Measurements from ENCODE around the gene MRM2. TPM values are rescaled to one million over a fixed set of nuclear protein-coding genes. Genes with fewer than 3 reads are reported as not detected.

MRM2 gene
- total RNA-seq, 1 experiment from 2014 or later, result 49.9 TPM

DNA sequence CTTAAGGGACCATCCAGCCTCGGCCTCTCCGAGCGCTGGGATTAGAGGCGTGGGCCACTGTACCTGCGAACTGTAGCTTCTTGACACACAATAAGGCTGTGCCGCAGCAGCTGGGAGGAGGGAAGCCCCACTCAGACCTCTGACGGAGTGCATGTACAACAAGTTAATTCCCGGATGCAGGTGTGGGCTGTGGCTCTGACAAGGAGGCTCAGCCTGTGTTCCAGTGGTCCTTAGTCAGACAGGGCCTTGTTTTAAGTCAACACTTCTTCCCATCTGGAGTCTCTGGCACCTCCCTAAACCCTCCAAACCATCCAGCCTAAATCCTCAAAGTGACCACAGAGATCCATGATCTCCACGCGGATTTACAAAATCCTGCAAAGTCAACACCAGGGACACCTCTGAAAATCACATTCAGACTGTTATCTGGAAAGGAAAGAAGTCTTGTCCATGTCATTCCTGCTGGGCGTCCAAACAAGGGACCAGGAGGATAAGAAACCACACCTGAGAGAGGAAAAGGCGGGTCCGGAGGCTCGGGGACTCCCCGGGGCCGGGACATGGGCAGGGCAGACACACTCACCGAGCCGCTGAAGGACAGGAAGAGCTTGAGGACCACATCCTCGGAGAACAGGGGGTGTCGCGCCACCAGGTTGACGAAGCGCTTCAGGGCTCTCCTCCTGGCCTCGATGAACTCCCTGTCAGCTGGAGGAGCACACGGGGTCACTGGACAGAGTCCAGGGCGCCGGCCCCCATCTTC lies 29.4 kb upstream of the MRM2 start:
- POLR2A ChIA-PET, result no interaction called here
- ATAC-seq (no peak), DNase-seq (ENCODE audit: low read depth, low spot score) (no peak)
- Histone ChIP-seq H3K36me3 (ENCODE audit: control insufficient read depth, insufficient read depth, low read length) (no peaks in the 10 kb centered on the region), H3K4me1 (ENCODE audit: control insufficient read depth, insufficient read depth, low read length) (peaks cover 12% of the 10 kb centered on the region), H3K27me3 (ENCODE audit: control insufficient read depth, insufficient read depth, low read length) (no peaks in the 10 kb centered on the region), H3K9me3 (ENCODE audit: control insufficient read depth, insufficient read depth, low read depth, low read length) (no peaks in the 10 kb centered on the region), H3K27ac (ENCODE audit: low read length) (no peak overlapping the region), H3K4me3 (ENCODE audit: low read depth in 2 of 2, low read length in 2 of 2) (no peak overlapping the region)
- no TSS peak for BruUV-seq (replicated peaks)
- in situ Hi-C loops (cut with HindIII; ENCODE audit: low pct_unique_long_range_greater_than_20kb, low sequenced_read_pairs), result no loop called here
- TF ChIP-seq TCF7L2 (IDR thresholded peaks at IDR 0.05; ENCODE audit: low read depth, low read length) (no peak), POLR2AphosphoS5 (IDR thresholded peaks at IDR 0.05; ENCODE audit: low read depth, low read length) (no peak), SIN3A (IDR thresholded peaks at IDR 0.05; ENCODE audit: borderline replicate concordance, insufficient read depth, low read depth, low read length) (no peak)
- TF ChIP-seq, protein P1, sequence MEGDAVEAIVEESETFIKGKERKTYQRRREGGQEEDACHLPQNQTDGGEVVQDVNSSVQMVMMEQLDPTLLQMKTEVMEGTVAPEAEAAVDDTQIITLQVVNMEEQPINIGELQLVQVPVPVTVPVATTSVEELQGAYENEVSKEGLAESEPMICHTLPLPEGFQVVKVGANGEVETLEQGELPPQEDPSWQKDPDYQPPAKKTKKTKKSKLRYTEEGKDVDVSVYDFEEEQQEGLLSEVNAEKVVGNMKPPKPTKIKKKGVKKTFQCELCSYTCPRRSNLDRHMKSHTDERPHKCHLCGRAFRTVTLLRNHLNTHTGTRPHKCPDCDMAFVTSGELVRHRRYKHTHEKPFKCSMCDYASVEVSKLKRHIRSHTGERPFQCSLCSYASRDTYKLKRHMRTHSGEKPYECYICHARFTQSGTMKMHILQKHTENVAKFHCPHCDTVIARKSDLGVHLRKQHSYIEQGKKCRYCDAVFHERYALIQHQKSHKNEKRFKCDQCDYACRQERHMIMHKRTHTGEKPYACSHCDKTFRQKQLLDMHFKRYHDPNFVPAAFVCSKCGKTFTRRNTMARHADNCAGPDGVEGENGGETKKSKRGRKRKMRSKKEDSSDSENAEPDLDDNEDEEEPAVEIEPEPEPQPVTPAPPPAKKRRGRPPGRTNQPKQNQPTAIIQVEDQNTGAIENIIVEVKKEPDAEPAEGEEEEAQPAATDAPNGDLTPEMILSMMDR (IDR thresholded peaks at IDR 0.05), result no peak
- TF ChIP-seq, protein P2, sequence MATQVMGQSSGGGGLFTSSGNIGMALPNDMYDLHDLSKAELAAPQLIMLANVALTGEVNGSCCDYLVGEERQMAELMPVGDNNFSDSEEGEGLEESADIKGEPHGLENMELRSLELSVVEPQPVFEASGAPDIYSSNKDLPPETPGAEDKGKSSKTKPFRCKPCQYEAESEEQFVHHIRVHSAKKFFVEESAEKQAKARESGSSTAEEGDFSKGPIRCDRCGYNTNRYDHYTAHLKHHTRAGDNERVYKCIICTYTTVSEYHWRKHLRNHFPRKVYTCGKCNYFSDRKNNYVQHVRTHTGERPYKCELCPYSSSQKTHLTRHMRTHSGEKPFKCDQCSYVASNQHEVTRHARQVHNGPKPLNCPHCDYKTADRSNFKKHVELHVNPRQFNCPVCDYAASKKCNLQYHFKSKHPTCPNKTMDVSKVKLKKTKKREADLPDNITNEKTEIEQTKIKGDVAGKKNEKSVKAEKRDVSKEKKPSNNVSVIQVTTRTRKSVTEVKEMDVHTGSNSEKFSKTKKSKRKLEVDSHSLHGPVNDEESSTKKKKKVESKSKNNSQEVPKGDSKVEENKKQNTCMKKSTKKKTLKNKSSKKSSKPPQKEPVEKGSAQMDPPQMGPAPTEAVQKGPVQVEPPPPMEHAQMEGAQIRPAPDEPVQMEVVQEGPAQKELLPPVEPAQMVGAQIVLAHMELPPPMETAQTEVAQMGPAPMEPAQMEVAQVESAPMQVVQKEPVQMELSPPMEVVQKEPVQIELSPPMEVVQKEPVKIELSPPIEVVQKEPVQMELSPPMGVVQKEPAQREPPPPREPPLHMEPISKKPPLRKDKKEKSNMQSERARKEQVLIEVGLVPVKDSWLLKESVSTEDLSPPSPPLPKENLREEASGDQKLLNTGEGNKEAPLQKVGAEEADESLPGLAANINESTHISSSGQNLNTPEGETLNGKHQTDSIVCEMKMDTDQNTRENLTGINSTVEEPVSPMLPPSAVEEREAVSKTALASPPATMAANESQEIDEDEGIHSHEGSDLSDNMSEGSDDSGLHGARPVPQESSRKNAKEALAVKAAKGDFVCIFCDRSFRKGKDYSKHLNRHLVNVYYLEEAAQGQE (IDR thresholded peaks at IDR 0.05; ENCODE audit: insufficient read depth in 1 of 2, low read depth in 2 of 2, low read length in 1 of 2), result no peak
- CTCF ChIA-PET, result interaction anchor here (0.6 kb wide), 1 partner anchor 47 kb away, joined by 3 read pairs; no protein-coding TSS in a partner anchor
- intact Hi-C loops (cut with micrococcal nuclease; ENCODE audit: unreplicated experiment), result no loop called here

DNA sequence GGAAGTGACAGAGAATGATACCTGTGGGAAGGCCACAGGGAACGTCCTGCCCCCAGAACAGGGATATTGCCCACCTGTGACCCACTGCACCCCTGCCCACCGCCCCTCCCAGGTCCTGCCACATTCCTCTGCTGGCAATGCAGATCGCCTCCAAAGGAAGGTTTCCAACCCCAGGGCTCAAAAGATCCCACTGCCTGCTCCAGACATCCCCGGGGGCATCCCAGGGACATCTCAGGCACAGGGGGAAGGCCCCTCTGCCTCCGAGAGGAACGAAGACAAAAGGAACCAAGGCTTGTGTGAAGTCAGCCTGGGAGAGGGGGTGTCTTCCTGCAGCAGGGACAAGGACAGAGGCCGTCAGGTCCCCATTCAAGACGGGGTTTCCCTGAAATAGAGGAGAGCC lies 28.5 kb upstream of the MRM2 start:
- no peaks in the 10 kb centered on the region for H3K9me3 ChIP-seq (ENCODE audit: control insufficient read depth, insufficient read depth, low read depth, low read length)
- H3K4me3 ChIP-seq (ENCODE audit: low read depth in 2 of 2, low read length in 2 of 2), result no peak overlapping the region
- DNase-seq (ENCODE audit: low read depth, low spot score), result no peak
- H3K27me3 ChIP-seq (ENCODE audit: control insufficient read depth, insufficient read depth, low read length), result no peaks in the 10 kb centered on the region
- TF ChIP-seq POLR2AphosphoS5 (IDR thresholded peaks at IDR 0.05; ENCODE audit: low read depth, low read length) (no peak), TCF7L2 (IDR thresholded peaks at IDR 0.05; ENCODE audit: low read depth, low read length) (no peak), SIN3A (IDR thresholded peaks at IDR 0.05; ENCODE audit: borderline replicate concordance, insufficient read depth, low read depth, low read length) (no peak)
- TF ChIP-seq, protein P1 (IDR thresholded peaks at IDR 0.05), result no peak
- TF ChIP-seq, protein P2 (IDR thresholded peaks at IDR 0.05; ENCODE audit: insufficient read depth in 1 of 2, low read depth in 2 of 2, low read length in 1 of 2), result no peak
- no peaks in the 10 kb centered on the region for H3K36me3 ChIP-seq (ENCODE audit: control insufficient read depth, insufficient read depth, low read length)
- BruUV-seq (replicated peaks), result no TSS peak
- POLR2A ChIA-PET, result no interaction called here
- H3K4me1 ChIP-seq (ENCODE audit: control insufficient read depth, insufficient read depth, low read length), result peaks cover 12% of the 10 kb centered on the region
- no peak overlapping the region for H3K27ac ChIP-seq (ENCODE audit: low read length)
- no peak for ATAC-seq
- intact Hi-C loops (cut with micrococcal nuclease; ENCODE audit: unreplicated experiment), result no loop called here
- in situ Hi-C loops (cut with HindIII; ENCODE audit: low pct_unique_long_range_greater_than_20kb, low sequenced_read_pairs), result no loop called here
- CTCF ChIA-PET, result no interaction called here
